Measurements from ENCODE around the gene PPIP5K2.
A peak's percentile ranks its signal among the peaks of the same experiment; 100 is the strongest.
"Not testable (repeated sequence)": the region's sequence is repeated elsewhere in the genome, so short reads cannot be mapped to it uniquely, and the experiment has no call there.

PPIP5K2 gene

GRCh38 chr5:103119765-103120606, at the start of gene PPIP5K2, which contains the start of gene GIN1:
Gene PPIP5K2 (plus strand): TSS chr5:103120301. CDS start chr5:103129590, 9,289 bp downstream.
Gene GIN1 (minus strand): TSS chr5:103120138. CDS start chr5:103108707, 11,431 bp downstream.
- DNase-seq: peak; percentile 93

DNA sequence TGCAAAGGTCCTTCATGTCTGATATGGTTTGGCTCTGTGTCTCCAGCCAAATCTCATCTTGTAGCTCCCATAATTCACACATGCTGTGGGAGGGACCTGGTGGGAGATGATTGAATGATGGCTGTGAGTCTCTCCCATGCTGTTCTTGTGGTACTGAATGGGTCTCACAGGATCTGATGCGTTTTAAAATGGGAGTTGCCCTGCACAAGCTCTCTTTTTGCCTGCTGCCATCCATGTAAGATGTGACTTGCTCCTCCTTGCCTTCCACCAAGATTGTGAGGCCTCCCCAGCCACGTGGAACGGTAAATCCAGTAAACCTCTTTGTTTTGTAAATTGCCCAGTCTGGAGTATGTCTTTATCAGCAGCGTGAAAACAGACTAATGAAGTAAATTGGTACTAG, 46.6 kb upstream of the PPIP5K2 start:
- not testable (repeated sequence) for DNase-seq

GRCh38 chr5:103075442-103075841, 44.7 kb upstream of the PPIP5K2 start:
- no peak for DNase-seq

GRCh38 chr5:103079796-103080195, 40.3 kb upstream of the PPIP5K2 start:
- DNase-seq: no peak

GRCh38 chr5:103086547-103086946, 33.6 kb upstream of the PPIP5K2 start:
- no peak for DNase-seq

GRCh38 chr5:103089272-103089671, 30.8 kb upstream of the PPIP5K2 start:
- no peak for DNase-seq

- no peak for DNase-seq
These were observed 29.3 kb upstream of the PPIP5K2 start for GRCh38 chr5:103090791-103091190.

- no peak for DNase-seq
These were observed 27.4 kb upstream of the PPIP5K2 start for GRCh38 chr5:103092676-103093075.

DNA sequence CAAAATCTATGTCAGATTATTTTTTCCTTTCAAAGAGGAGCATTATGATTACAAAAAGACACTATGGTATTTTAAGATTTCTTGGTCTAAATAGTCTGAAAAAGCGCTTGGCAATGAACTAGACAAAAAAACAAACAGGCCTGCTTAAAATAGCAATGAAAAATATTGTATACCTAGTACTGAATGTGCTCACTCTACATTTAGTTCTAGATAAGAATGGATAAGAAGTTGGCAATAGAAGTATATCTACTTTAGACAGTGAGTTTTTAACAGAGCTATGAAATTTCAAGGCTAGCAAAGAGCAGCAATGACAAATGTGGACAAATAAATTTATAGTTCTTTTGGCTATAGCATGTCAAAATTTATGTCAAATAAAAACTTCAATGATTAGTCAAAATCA, 26.4 kb upstream of the PPIP5K2 start:
- DNase-seq: no peak

GRCh38 chr5:103094737-103095136, 25.4 kb upstream of the PPIP5K2 start:
- DNase-seq: no peak

DNA sequence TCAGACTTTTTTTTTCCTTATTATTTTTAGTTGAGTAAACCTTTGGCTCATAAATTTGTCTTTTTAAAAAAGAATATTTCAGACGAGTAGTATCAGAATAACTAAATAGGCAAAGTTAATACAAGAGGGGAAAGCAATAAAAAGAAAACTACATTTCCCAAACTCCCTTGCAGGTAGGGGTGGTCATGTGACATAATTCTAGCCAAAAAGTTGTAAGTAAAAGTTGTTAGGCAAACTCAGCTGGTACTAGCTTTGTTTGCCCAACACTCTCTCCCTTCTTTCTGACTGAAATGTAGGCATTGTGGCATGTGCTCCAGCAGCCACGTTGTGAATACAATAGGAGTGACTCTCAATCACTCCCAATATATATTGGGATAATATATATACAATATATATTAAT, 21.1 kb upstream of the PPIP5K2 start:
- no peak for DNase-seq

- no peak for DNase-seq
These were observed 18.9 kb upstream of the PPIP5K2 start for GRCh38 chr5:103101079-103101750.

DNA sequence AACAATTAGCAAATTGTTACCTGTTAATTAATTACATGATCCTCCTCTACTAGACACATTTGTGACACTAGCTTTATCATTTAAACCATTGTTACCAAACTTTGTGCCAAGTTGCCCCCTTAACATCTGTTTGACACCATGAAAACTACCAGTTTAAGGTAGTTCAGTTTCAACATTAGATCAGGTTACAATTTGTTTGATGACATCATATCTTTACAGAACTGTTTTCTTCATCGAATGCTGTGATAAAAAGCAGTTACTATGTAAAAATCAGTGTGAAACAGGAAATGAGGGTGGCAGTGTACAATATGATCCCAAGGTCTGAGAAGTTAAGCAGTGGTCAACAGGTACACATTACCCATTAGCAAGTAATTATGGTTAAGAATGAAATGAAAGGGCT, 17.9 kb upstream of the PPIP5K2 start:
- no peak for DNase-seq

DNA sequence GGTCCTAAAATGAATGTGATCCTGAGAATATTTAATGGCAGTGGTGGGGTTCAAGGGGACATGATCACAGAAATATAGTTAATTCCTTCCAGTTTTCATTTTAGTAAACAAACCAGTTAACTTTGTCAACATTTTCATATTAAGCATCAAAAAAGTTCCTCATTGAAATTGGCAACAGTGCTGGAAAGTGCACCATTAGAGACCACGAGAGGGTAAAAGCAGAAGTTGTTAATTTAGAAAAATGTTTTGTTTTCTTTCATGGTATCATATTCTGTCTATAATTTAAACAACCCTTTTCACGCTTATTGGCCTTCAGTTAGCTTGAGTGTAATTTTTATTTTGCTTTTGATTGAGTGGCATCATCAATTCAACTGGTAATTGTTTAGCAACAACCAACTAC, 12.0 kb upstream of the PPIP5K2 start:
- DNase-seq: no peak

DNA sequence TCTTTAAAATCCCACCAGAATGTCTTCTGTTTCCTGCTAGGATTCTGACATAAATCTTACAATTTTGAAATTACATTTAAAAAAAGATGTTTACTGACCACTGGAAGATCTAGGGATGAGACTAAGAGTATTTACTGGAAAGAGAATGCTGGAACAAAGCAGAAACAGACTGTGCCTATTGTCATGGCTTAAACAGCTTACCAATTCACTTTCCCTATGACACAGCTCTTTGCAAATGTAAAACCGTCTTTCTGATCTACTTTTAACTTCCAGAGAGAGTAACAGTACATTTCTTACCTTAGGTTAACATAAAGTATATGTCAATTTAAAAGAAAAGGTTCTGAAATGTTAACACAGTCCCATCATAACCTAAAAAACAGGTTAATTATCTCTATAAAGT, 10.8 kb upstream of the PPIP5K2 start:
- DNase-seq: no peak

- no peak for DNase-seq
These were observed 9.7 kb upstream of the PPIP5K2 start for GRCh38 chr5:103110403-103110802.

- DNase-seq: no peak
These were observed 8.6 kb upstream of the PPIP5K2 start for GRCh38 chr5:103111468-103111867.

GRCh38 chr5:103112910-103113309, 7.2 kb upstream of the PPIP5K2 start:
- no peak for DNase-seq

DNA sequence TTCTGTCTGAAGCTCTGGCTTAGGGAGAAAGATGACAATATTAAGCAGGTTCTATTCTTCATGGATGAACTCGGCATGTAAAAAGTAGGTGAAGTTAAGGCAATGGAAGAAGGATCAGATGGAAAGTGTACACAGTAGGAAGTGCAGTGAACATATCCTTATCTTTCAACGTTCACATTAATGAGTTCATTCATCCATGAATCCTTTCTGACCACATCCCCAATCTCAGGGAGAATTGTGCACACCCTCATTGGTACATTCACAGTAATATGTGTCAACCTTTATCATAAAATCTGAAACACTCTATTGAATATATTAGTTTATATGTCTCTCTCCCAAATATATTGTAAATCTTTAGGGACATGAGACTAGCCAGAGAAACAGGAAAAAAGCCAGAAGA, 5.7 kb upstream of the PPIP5K2 start:
- no peak for DNase-seq

DNA sequence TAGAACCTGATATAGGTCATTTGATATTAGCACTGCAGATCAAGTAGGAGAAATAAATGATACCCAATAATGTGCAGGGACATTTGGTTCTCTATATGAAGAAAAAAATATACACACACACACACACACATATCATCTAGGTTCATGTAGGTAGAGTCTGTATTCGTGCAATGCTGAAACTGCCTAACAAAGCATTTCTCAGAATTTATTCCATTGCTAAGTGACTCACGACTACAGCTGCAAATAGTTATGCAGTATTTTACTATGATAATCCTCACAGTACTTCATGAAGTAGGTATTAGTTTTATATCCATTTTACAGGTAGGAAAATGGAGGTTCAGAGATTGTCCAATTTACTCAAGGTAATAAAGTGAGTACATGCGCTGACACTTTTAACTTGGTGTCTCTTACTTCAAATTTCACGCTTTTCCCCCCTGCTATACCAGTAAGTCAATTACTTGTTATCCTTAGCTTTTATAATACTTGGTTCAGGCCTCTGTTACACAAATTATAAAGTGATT, 2.6 kb upstream of the PPIP5K2 start:
- DNase-seq: no peak

DNA sequence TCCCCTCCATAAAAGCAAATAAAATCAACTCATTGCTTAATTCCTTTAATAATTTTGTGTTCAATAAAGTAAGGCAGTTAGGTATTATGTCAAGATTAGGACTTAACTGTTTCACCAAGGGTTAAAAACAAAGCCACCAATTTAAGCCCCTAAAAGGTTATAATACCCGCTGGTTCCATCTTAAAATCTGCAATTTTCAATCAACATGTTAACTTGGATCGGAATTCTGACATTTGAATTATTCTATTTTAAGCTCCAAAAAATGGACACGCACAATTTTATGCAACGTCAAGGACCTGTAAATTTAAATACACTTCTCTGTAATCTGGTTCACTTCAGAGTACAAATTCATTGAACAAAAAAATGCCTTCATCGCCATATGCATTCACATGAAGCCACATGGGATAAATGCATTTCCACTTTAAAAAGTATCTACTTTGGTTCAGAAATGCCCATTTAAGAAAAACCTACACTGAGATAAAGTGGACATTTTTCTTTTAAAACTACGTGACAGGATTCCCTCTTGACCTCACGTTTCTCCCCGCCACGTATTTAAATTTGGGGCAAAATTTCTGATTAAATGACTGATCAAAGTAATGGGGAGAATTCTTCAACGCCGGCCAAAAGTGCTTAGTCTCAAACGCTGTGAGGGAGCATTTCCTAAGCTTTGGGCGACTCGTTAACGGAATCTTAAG, 884 bp upstream of the PPIP5K2 start:
- no peak for DNase-seq

DNA sequence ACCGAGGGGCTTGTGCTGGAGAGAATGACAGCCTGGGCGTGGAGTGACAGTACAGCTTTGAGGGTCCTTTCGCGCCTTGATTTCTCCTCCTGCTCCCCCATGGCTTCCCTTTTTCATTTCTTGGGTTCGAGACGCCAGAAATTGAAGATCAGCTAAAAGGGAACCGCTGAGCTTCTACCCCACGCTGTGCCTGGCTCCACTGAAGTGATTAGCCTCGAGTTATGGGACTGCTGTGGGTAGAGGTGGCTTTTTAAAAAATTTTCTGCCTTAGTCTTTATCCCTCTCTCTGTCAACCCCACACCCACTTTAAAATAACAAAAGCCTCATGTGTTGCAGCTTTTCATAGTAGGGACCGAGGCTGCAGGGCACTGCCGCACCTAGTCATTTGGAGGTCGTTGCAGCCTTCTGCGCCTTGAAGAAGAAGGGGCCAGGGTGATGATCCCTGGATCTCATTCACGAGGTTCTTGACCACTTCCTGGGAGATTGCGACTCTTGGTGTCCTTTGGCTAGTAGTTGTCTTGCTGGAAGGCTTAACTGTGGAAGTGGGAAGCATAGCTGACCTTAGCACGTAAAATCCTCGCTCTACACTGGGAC, 603 bp downstream of the PPIP5K2 start:
- no peak for DNase-seq

DNA sequence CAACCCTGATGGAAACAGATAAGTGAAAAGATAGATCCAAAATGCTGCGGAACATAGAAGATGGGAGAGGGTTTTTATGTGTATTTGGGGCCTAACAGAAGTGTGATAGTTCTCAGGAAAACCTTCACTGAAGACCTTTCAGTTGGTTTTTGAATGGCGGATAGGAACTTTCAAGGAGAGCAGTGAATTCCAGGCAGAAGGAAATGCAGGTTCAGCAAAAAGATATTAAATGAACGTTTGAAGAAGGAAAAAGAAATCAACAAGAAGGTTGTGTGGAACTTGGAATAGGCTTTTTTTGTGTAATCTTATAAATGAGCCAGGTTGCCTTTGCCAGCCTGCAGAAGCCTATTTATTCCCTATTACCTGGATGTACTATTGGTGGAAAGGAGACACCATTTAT, 2.1 kb downstream of the PPIP5K2 start:
- DNase-seq: no peak
